Mesothelial cell of epicardium (in vitro differentiated cells): ENCODE data around the gene OR5AL1. TPM values are rescaled to one million over a fixed set of nuclear protein-coding genes. Genes with fewer than 3 reads are reported as not detected.

Experiments
- DNase-seq, 2 experiments: peaks; one replicate each; pipeline ENCODE4 v3.0.0; 2021; ENCODE audit warnings: low spot score in 2 of 2; ENCODE audit not compliant: unreplicated experiment in 2 of 2
- H3K27ac Mint-ChIP-seq: 2 replicates; pipeline ENCODE4 v1.8.0; 2021; ENCODE audit warnings: mixed read lengths
- H3K27me3 Mint-ChIP-seq: 2 replicates; pipeline ENCODE4 v1.8.0; 2021; ENCODE audit warnings: low read depth, mixed read lengths
- H3K36me3 Mint-ChIP-seq: 2 replicates; pipeline ENCODE4 v1.8.0; 2021; ENCODE audit warnings: mixed read lengths
- H3K4me1 Mint-ChIP-seq: 2 replicates; pipeline ENCODE4 v1.8.0; 2021; ENCODE audit warnings: mixed read lengths
- H3K4me3 Mint-ChIP-seq: 2 replicates; pipeline ENCODE4 v1.8.0; 2021; ENCODE audit warnings: mild to moderate bottlenecking, moderate library complexity, mixed read lengths
- H3K9me3 Mint-ChIP-seq: 2 replicates; pipeline ENCODE4 v1.8.0; 2021; ENCODE audit warnings: mixed read lengths
- CTCF ChIP-seq: fragments of 200-600 bp; sonication (generic); IDR thresholded peaks from one replicate; pipeline ENCODE4 v1.5.0; 2021; ENCODE audit warnings: antibody characterized with exemption; ENCODE audit not compliant: unreplicated experiment
- total RNA-seq: library from RNA; stranded (reverse); gene quantifications from 3 replicates; pipeline ENCODE4 v1.2.1, GENCODE V29; 2021

Gene OR5AL1
- total RNA-seq, 1 donor from 2014 or later = not detected

- H3K27me3 Mint-ChIP-seq = no peaks in the 10 kb centered on the region
Measured at GRCh38 chr11:56404393-56404792, 8.1 kb upstream of the OR5AL1 start.

GRCh38 chr11:56410801-56411200 is 1.7 kb upstream of the OR5AL1 start:
- Mint-ChIP-seq H3K36me3 (no peaks in the 10 kb centered on the region), H3K4me3 (no peak overlapping the region), H3K27ac (no peak overlapping the region), H3K9me3 (peaks cover 23% of the 10 kb centered on the region), H3K27me3 (no peaks in the 10 kb centered on the region), H3K4me1 (no peaks in the 10 kb centered on the region)
- no peak for DNase-seq
- no peak for TF ChIP-seq CTCF

More at GRCh38 chr11:56404393-56404792, 8.1 kb upstream of the OR5AL1 start:
- H3K9me3 Mint-ChIP-seq = peaks cover 35% of the 10 kb centered on the region
- TF ChIP-seq CTCF = no peak
- H3K36me3 Mint-ChIP-seq = no peaks in the 10 kb centered on the region
- DNase-seq = no peak
- H3K27ac Mint-ChIP-seq = no peak overlapping the region
- H3K4me1 Mint-ChIP-seq = no peaks in the 10 kb centered on the region
- H3K4me3 Mint-ChIP-seq = no peak overlapping the region

- Mint-ChIP-seq H3K36me3 (no peaks in the 10 kb centered on the region), H3K27ac (no peak overlapping the region), H3K4me1 (no peaks in the 10 kb centered on the region), H3K27me3 (peaks cover 1% of the 10 kb centered on the region), H3K9me3 (peaks cover 7% of the 10 kb centered on the region), H3K4me3 (no peak overlapping the region)
- no peak for DNase-seq
- TF ChIP-seq CTCF = no peak
Measured at GRCh38 chr11:56453521-56453920, 41.0 kb downstream of the OR5AL1 start.

- H3K27ac Mint-ChIP-seq = no peak overlapping the region
- no peak for TF ChIP-seq CTCF
Measured at GRCh38 chr11:56457076-56457475, 44.6 kb downstream of the OR5AL1 start.

More at GRCh38 chr11:56457076-56457475, 44.6 kb downstream of the OR5AL1 start:
- Mint-ChIP-seq H3K36me3 (no peaks in the 10 kb centered on the region), H3K27me3 (peaks cover 1% of the 10 kb centered on the region), H3K4me3 (no peak overlapping the region), H3K4me1 (no peaks in the 10 kb centered on the region), H3K9me3 (peaks cover 3% of the 10 kb centered on the region)
- DNase-seq = no peak

Other genes starting within 250 kb of the OR5AL1 start
- gene OR5J2, start 236.1 kb upstream of the OR5AL1 start, total RNA-seq = not detected in 3 replicates
- not detected in 3 replicates for gene OR5T2, start 178.4 kb upstream of the OR5AL1 start, total RNA-seq
- gene OR5T3, start 160.4 kb upstream of the OR5AL1 start, total RNA-seq = not detected in 3 replicates
- not detected in 3 replicates for gene OR5T1, start 138.5 kb upstream of the OR5AL1 start, total RNA-seq
- gene OR8H1, start 120.4 kb upstream of the OR5AL1 start, total RNA-seq = not detected in 3 replicates
- gene OR8K3, start 97.6 kb upstream of the OR5AL1 start, total RNA-seq = not detected in 3 replicates
- not detected in 3 replicates for gene OR8K1, start 66.7 kb upstream of the OR5AL1 start, total RNA-seq
- not detected in 3 replicates for gene OR8J1, start 58.4 kb upstream of the OR5AL1 start, total RNA-seq
- not detected in 3 replicates for gene OR8U1, start 37.1 kb upstream of the OR5AL1 start, total RNA-seq
- not detected in 3 replicates for gene OR5M3, start 60.7 kb downstream of the OR5AL1 start, total RNA-seq
- gene OR5M8, start 78.7 kb downstream of the OR5AL1 start, total RNA-seq = not detected in 3 replicates
- not detected in 3 replicates for gene OR5M11, start 130.6 kb downstream of the OR5AL1 start, total RNA-seq
- gene OR5M10, start 165.0 kb downstream of the OR5AL1 start, total RNA-seq = not detected in 3 replicates
- gene OR5M1, start 202.2 kb downstream of the OR5AL1 start, total RNA-seq = not detected in 3 replicates
- not detected in 3 replicates for gene OR5AP2, start 229.7 kb downstream of the OR5AL1 start, total RNA-seq